GM19324 (cell line): ENCODE data around the gene GPR78.

Experiments
- ATAC-seq: cut with Tn5 transposase; IDR thresholded peaks from one replicate; pipeline ENCODE4 v1.9.1; 2021; ENCODE audit warnings: mild to moderate bottlenecking, moderate library complexity; ENCODE audit not compliant: unreplicated experiment, low FRiP score

Gene GPR78

GRCh38 chr4:8546766-8547107, 33.5 kb upstream of the GPR78 start:
- no peak for ATAC-seq

- no peak for ATAC-seq
Measured at GRCh38 chr4:8547108-8547911, 32.9 kb upstream of the GPR78 start.

GRCh38 chr4:8547912-8548730, 32.1 kb upstream of the GPR78 start:
- no peak for ATAC-seq

- no peak for ATAC-seq
Measured at GRCh38 chr4:8548731-8549351, 31.4 kb upstream of the GPR78 start.

- no peak for ATAC-seq
Measured at GRCh38 chr4:8549352-8549931, 30.8 kb upstream of the GPR78 start.

GRCh38 chr4:8550691-8551090, 29.5 kb upstream of the GPR78 start:
- no peak for ATAC-seq

- ATAC-seq = no peak
Measured at GRCh38 chr4:8552024-8552423, 28.2 kb upstream of the GPR78 start.

- no peak for ATAC-seq
Measured at GRCh38 chr4:8552581-8553205, 27.5 kb upstream of the GPR78 start.

- ATAC-seq = no peak
Measured at GRCh38 chr4:8553216-8553615, 27.0 kb upstream of the GPR78 start.

GRCh38 chr4:8553991-8554405, 26.2 kb upstream of the GPR78 start:
- ATAC-seq = no peak

GRCh38 chr4:8554555-8555100, 25.6 kb upstream of the GPR78 start:
- ATAC-seq = no peak

- ATAC-seq = no peak
Measured at GRCh38 chr4:8555716-8556115, 24.5 kb upstream of the GPR78 start.

GRCh38 chr4:8556341-8557150, 23.6 kb upstream of the GPR78 start:
- ATAC-seq = no peak

GRCh38 chr4:8557151-8558076, 22.8 kb upstream of the GPR78 start:
- ATAC-seq = no peak

GRCh38 chr4:8558080-8558960, 21.9 kb upstream of the GPR78 start:
- no peak for ATAC-seq

- ATAC-seq = no peak
Measured at GRCh38 chr4:8559011-8559410, 21.2 kb upstream of the GPR78 start.

- no peak for ATAC-seq
Measured at GRCh38 chr4:8559524-8560264, 20.5 kb upstream of the GPR78 start.
